Karpas-422 (cell line): ENCODE data around the gene KCNS3. TPM values are rescaled to one million over a fixed set of nuclear protein-coding genes. Genes with fewer than 3 reads are reported as not detected.

Experiments
- DNase-seq: peaks from one replicate; pipeline ENCODE4 v3.0.0-alpha.2; 2015
- H2AFZ ChIP-seq: fragments of 200-600 bp; sonication (generic); 2 replicates; pipeline ENCODE4 v1.6.1; 2014; ENCODE audit warnings: antibody characterized with exemption, low read length, mixed read lengths
- H3K27ac ChIP-seq: fragments of 200-600 bp; sonication (generic); 2 replicates; pipeline ENCODE4 v1.5.1; 2014; ENCODE audit warnings: mild to moderate bottlenecking, low read length, moderate library complexity
- H3K27me3 ChIP-seq: fragments of 200-600 bp; sonication (generic); 2 replicates; pipeline ENCODE4 v1.6.1; 2014; ENCODE audit warnings: low read length, mixed read lengths
- H3K36me3 ChIP-seq: fragments of 200-600 bp; sonication (generic); 2 replicates; pipeline ENCODE4 v1.6.1; 2014; ENCODE audit warnings: low read length, mixed read lengths; ENCODE audit not compliant: insufficient read depth
- H3K4me1 ChIP-seq: fragments of 200-600 bp; sonication (generic); 2 replicates; pipeline ENCODE4 v1.6.1; 2014; ENCODE audit warnings: mild to moderate bottlenecking, low read length, mixed read lengths
- H3K4me2 ChIP-seq: fragments of 200-600 bp; sonication (generic); 2 replicates; pipeline ENCODE4 v1.6.1; 2014; ENCODE audit warnings: low read length, low read depth, mild to moderate bottlenecking; ENCODE audit not compliant: poor library complexity, severe bottlenecking
- H3K4me3 ChIP-seq: fragments of 200-600 bp; sonication (generic); 2 replicates; pipeline ENCODE4 v1.5.1; 2014; ENCODE audit warnings: mild to moderate bottlenecking, antibody characterized with exemption, low read length, mixed read lengths
- H3K79me2 ChIP-seq: fragments of 200-600 bp; sonication (generic); 2 replicates; pipeline ENCODE4 v1.6.1; 2014; ENCODE audit warnings: mild to moderate bottlenecking, low read length, mixed read lengths
- H3K9ac ChIP-seq: fragments of 200-600 bp; sonication (generic); 2 replicates; pipeline ENCODE4 v1.6.0; 2014; ENCODE audit warnings: low read length
- H3K9me2 ChIP-seq: fragments of 200-600 bp; sonication (generic), shearing (Covaris generic); replicated peaks from 2 replicates; pipeline ENCODE4 v1.6.0; 2014; ENCODE audit warnings: mild to moderate bottlenecking, low read length, moderate library complexity; ENCODE audit not compliant: insufficient read depth
- H3K9me3 ChIP-seq: fragments of 300-700, 200-600 bp; sonication (generic); 2 replicates; pipeline ENCODE4 v1.6.1; 2014; ENCODE audit warnings: low read length, mixed read lengths
- H4K20me1 ChIP-seq: fragments of 200-600 bp; sonication (generic); 2 replicates; pipeline ENCODE4 v1.6.1; 2014; ENCODE audit warnings: mild to moderate bottlenecking, antibody characterized with exemption, low read length, low read depth; ENCODE audit not compliant: insufficient read depth
- total RNA-seq: library from RNA; depleted of rRNA; stranded (reverse); fragments of >200 nt; shearing (Covaris generic); gene quantifications from 2 replicates; pipeline ENCODE4 v1.2.3, GENCODE V29; 2014; ENCODE audit warnings: low replicate concordance

KCNS3 gene
- total RNA-seq, 1 experiment from 2014 or later, result 1.5 TPM

DNA sequence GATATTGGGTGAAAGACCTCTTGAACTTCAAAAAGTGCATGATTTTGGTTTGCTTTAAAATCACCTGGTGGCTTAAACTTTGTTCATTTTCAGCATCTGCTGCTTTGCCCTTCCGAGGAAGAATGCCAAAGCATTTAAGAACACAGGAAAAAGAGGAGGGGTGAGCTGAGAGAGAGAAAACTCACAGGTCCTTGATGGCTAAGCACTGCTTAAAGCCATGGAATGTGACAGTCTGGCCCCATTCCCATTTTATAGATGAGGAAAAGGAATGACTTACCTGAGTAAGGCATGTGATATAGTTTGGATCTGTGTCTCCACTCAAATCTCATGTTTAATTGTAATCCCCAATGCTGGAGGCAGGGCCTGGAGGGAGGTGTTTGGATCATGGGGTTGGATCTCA, 58.1 kb downstream of the KCNS3 start:
- H3K4me3 ChIP-seq, result no peak overlapping the region
- H3K9me2 ChIP-seq, result no peaks in the 10 kb centered on the region
- no peak overlapping the region for H2AFZ ChIP-seq
- H3K79me2 ChIP-seq, result no peaks in the 10 kb centered on the region
- H3K27me3 ChIP-seq, result no peaks in the 10 kb centered on the region
- H3K9me3 ChIP-seq, result no peaks in the 10 kb centered on the region
- H3K4me2 ChIP-seq, result no peak overlapping the region
- no peaks in the 10 kb centered on the region for H3K4me1 ChIP-seq
- H3K27ac ChIP-seq, result no peak overlapping the region
- no peak for DNase-seq
- H4K20me1 ChIP-seq, result no peaks in the 10 kb centered on the region
- no peak overlapping the region for H3K9ac ChIP-seq
- H3K36me3 ChIP-seq, result no peaks in the 10 kb centered on the region

DNA sequence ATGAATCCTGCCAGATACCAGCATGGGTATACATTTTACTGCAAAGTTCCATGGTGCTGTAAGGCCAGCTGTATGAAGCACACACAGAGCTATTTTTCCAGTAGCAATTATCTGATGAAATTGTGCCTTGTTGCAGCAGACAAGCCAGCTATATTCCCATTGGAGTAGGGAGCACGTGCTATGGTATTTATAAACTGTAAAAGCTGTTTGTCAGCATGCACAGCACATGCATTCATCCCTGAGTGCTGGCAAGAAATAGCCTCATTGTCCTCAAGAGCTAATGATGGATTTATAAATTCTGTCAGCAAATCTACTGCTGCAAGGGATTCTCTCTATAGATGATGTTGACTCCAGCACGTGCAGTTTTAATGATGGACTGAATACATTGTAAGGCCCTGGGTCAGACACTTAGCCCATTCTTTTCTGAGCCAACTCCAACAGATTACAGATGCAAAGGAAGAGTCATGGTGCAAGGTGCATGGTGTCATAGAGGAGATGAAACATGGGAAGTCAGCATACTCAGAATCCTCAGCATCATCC, 61.7 kb downstream of the KCNS3 start:
- Histone ChIP-seq H3K36me3 (no peaks in the 10 kb centered on the region), H3K9me2 (no peaks in the 10 kb centered on the region), H2AFZ (no peak overlapping the region), H4K20me1 (no peaks in the 10 kb centered on the region), H3K27me3 (no peaks in the 10 kb centered on the region), H3K27ac (no peak overlapping the region), H3K79me2 (no peaks in the 10 kb centered on the region), H3K4me3 (no peak overlapping the region), H3K4me2 (no peak overlapping the region), H3K9ac (no peak overlapping the region), H3K4me1 (no peaks in the 10 kb centered on the region), H3K9me3 (no peaks in the 10 kb centered on the region)
- DNase-seq, result no peak

DNA sequence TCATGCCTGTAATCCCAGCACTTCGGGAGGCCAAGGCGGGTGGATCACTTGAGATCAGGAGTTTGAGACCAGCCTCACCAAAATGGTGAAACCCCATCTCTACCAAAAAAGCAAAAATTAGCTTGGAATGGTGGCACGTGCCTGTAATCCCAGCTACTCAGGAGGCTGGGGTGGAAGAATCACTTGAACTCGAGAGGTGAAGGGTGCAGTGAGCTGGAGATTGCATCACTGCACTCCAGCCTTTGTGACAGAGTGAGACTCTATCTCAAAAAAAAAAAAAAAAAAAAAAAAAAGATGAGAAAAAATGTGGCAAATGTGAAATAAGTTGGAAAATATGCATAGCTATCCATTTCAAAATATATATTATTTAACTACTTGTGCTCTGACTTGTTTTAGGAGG, 65.0 kb downstream of the KCNS3 start:
- Histone ChIP-seq H4K20me1 (no peaks in the 10 kb centered on the region), H3K27me3 (no peaks in the 10 kb centered on the region), H3K9ac (no peak overlapping the region), H3K79me2 (no peaks in the 10 kb centered on the region), H3K4me3 (no peak overlapping the region), H2AFZ (no peak overlapping the region), H3K9me2 (no peaks in the 10 kb centered on the region), H3K9me3 (no peaks in the 10 kb centered on the region), H3K27ac (no peak overlapping the region), H3K4me2 (no peak overlapping the region), H3K36me3 (no peaks in the 10 kb centered on the region), H3K4me1 (no peaks in the 10 kb centered on the region)
- no peak for DNase-seq

DNA sequence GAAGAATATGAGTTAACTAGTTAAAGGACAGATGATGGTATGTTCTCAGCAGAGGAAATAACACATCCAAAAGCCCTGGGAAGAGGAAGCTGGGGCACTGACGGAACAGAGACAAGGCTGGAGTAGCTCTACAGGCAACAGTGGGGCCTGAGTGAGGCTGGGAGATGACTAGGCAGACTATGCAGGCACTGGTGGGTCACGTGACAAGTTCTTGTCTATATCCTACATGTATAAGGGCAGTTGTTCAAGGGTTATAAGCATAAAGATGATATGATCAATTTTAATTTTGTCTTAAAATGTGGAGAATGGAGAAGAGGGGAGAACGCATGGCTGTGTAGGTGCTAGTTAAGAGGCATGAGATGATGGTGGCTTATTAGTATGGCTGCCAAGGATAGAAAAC, 68.6 kb downstream of the KCNS3 start:
- Histone ChIP-seq H3K4me1 (no peaks in the 10 kb centered on the region), H3K79me2 (no peaks in the 10 kb centered on the region), H3K9ac (no peak overlapping the region), H3K9me2 (no peaks in the 10 kb centered on the region), H3K4me3 (no peak overlapping the region), H3K27me3 (no peaks in the 10 kb centered on the region), H3K9me3 (no peaks in the 10 kb centered on the region), H2AFZ (no peak overlapping the region), H3K4me2 (no peak overlapping the region), H4K20me1 (no peaks in the 10 kb centered on the region), H3K27ac (no peak overlapping the region), H3K36me3 (no peaks in the 10 kb centered on the region)
- no peak for DNase-seq

DNA sequence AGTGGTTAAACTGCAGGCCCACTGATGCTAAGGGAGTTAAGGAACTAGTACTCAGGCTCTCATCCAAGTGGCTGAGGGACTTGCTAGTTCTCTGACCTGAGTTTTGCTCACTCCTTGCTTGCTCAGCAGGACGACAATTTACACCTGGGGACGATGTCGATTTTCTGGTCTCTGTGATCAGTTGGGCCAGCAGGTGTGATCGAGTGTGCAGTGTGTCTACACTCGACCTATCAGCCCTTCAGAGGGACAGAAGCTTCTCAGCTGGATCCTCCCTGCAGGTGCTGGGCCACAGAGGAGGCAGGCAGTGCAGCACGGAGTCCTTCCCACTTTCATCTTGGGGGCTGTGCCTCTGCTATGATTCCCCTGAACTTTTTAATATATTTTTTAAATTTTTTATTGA, 71.5 kb downstream of the KCNS3 start:
- no peak overlapping the region for H2AFZ ChIP-seq
- no peak overlapping the region for H3K4me3 ChIP-seq
- H3K4me2 ChIP-seq, result no peak overlapping the region
- H3K9me2 ChIP-seq, result no peaks in the 10 kb centered on the region
- no peak for DNase-seq
- H3K27me3 ChIP-seq, result no peaks in the 10 kb centered on the region
- H4K20me1 ChIP-seq, result no peaks in the 10 kb centered on the region
- no peaks in the 10 kb centered on the region for H3K36me3 ChIP-seq
- H3K79me2 ChIP-seq, result no peaks in the 10 kb centered on the region
- no peak overlapping the region for H3K9ac ChIP-seq
- no peaks in the 10 kb centered on the region for H3K4me1 ChIP-seq
- no peak overlapping the region for H3K27ac ChIP-seq
- no peaks in the 10 kb centered on the region for H3K9me3 ChIP-seq

DNA sequence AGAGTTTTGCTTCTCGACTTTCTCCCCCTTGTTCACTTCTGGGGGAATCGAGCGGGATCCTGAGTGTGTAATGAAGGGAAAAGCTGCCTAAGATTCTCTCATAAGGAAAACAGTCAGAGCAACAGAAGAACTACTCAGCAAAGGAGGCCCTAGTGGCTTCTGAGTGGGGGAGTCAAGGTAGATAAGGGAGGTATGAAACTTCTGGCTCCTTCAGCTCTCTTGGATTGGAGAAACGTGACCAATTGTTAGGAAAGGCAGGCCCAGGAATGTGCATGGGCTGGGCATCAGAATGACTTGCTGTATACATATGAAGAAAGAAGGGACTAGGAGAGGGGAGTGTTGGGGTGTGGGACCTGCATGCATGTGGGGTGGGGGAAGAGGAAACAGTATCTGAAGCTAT, 73.1 kb downstream of the KCNS3 start:
- DNase-seq, result no peak
- Histone ChIP-seq H3K9ac (no peak overlapping the region), H3K79me2 (no peaks in the 10 kb centered on the region), H3K4me2 (no peak overlapping the region), H3K27ac (no peak overlapping the region), H3K9me3 (no peaks in the 10 kb centered on the region), H4K20me1 (no peaks in the 10 kb centered on the region), H3K36me3 (no peaks in the 10 kb centered on the region), H3K27me3 (no peaks in the 10 kb centered on the region), H3K4me3 (no peak overlapping the region), H2AFZ (no peak overlapping the region), H3K4me1 (no peaks in the 10 kb centered on the region), H3K9me2 (no peaks in the 10 kb centered on the region)

DNA sequence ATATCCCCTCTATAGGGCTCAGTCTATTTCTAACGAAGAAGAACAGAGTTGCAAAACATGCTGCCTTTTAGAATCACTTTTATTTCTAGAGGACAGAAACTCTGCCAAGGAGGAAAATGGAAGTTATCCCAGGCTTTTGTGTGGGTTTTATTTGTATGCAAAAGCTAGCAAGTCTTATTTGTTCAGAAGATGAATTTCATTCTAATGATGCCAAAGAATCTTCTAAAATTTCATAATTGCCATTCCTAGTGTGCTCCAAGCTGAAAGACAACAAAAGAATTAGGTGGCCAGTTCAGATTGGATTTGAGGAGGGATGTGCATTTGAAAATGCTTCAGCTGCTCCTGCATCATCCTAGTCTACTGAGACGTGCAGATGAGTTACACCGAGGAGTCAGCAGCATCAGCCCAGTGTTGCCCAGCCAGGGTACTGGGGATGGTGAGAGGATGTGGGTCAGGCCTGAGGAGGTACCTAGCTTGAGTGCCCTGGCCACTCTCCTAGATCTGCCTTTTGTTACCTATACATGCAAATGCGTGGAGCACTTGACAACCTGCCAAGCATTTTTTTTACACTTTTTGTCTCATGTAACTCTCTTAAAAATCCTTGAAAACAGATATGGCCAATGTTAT, 80.1 kb downstream of the KCNS3 start:
- no peak for DNase-seq
- Histone ChIP-seq H3K79me2 (no peaks in the 10 kb centered on the region), H3K27ac (no peak overlapping the region), H3K4me1 (no peaks in the 10 kb centered on the region), H3K4me2 (no peak overlapping the region), H2AFZ (no peak overlapping the region), H3K9ac (no peak overlapping the region), H3K36me3 (no peaks in the 10 kb centered on the region), H3K4me3 (no peak overlapping the region), H3K27me3 (no peaks in the 10 kb centered on the region), H4K20me1 (no peaks in the 10 kb centered on the region), H3K9me2 (no peaks in the 10 kb centered on the region), H3K9me3 (no peaks in the 10 kb centered on the region)

DNA sequence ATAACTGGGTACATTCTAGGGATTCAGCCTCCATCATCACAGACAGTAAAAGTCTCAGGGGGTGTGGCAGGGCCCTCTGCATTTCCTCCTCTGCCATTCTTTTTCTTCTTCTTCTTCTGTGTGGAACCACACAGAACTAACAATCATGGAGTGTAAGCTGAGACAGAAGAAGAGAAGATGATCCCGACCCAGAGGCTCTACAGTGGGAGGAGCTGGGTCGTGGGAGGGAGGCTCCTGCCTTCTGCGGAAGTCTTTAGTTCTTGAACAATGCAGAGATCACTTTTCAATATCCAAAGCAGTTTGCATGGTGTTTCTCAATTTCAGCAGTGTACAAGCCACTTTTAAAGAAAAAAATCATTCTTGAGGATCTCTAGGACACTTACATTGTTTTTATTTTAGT, 80.9 kb downstream of the KCNS3 start:
- H3K9me3 ChIP-seq, result no peaks in the 10 kb centered on the region
- no peaks in the 10 kb centered on the region for H3K4me1 ChIP-seq
- H3K4me2 ChIP-seq, result no peak overlapping the region
- H3K9me2 ChIP-seq, result no peaks in the 10 kb centered on the region
- H4K20me1 ChIP-seq, result no peaks in the 10 kb centered on the region
- H3K79me2 ChIP-seq, result no peaks in the 10 kb centered on the region
- no peak for DNase-seq
- H2AFZ ChIP-seq, result no peak overlapping the region
- no peak overlapping the region for H3K27ac ChIP-seq
- no peaks in the 10 kb centered on the region for H3K36me3 ChIP-seq
- H3K4me3 ChIP-seq, result no peak overlapping the region
- no peak overlapping the region for H3K9ac ChIP-seq
- H3K27me3 ChIP-seq, result no peaks in the 10 kb centered on the region
